ENCODE measurements around the gene DST.

DST gene

DNA sequence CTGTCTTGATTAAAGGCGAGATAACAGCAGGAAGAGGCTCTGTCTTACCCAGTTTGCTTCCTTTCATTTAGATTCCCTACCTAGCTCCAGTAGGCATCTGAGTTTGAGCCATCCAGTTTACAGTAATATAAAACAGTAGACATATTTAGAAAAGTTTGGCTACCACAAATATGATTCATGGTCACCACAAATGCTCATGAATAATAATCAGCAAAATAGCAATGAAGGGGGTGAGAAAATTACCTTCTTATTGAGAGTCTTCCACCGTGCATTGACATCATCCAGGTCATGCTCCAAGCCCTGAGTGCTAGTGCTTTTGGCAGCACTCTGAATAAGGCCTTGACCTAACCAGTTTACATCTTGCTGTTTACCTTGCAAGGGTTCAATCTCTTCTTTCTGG, 106.2 kb downstream of the DST start:
- DNase-seq (ENCODE audit: low spot score) = no peak

DNA sequence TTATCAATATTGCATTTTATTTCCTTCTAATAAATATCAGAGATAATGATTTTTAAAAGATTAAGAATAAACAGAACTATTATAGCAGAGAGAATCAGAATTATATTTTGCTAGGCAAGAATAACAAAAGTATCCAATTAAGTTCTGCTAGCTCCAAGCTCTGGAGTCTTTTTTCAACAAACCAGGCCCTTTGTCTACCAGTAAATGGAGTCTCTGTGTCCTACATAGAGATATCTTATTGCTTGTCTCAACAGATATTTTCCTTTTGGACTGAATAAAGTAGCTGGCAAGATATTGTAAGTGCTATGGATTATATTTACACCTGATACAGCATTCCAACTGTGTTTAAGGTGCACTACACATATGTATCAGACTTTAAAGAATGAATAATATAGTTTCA, 107.1 kb downstream of the DST start:
- no peak for DNase-seq (ENCODE audit: low spot score)

DNA sequence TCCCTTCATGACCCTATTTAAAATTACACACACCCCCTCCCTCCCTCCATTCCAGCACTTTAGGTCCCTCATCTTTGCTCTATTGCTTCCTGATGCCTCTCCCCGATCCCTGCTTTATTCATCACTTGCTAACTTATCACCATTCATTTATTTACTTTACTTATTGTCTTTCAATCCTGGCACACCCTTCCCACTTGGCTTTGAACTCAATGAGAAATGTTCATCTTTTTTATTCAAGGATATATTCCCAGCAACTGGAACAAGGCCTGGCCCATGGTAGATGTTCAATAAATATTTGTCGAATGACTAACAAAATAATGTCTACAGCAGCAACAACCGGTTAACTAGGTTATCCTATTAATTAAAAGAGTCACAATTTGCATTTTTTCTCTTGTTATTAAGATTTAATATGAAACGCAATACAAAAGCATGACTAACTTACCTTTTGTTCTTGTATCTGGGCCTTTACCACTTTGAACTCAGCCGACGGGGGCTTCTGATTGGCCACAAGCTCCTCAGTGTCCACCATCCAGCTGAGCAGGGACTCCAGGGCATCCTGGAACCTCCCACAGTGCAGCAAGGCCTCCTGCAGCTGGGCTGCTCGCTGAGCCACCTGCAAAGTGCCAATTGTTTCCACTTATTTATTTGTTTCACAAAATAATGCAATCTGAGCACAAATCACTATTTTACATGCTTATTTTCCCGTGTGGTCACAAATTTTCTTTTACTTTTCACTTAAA, 107.8 kb downstream of the DST start:
- no peak for DNase-seq (ENCODE audit: low spot score)

DNA sequence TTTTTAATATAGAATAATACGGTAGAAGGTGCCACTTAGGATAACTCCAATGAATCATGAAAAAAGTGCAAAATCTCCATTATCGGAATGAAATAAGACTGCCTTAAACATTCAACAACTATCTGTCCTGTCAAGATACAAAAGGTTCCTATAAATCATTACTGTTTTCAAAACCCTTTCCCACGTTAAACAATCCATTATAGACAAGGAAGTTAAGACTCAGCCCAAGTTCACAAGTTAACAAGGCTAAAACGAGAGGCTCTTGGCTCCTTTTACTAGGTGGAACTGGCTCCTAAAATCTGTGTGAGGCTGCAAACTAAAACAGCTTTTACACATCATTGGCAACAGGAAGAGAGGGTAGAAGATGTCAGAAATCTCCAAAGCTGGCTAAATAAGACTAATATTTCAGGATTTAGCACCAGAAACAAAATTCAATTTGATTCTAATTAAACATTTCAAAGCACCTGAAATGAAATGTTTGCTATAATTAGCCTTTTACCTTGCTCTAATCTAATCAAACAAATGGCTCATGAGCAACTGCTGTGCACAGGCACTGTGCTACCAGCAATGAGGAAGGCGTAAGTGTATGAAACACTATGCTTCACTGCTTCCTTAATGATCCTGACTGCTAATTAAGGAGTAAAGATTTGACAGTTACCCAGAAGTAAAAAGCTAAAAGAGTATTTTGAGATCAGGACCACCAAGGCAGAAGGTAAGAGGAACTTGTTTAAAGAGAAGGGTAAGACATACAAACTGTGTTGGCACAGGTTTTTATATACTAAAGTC, 109.7 kb downstream of the DST start:
- DNase-seq (ENCODE audit: low spot score) = no peak

DNA sequence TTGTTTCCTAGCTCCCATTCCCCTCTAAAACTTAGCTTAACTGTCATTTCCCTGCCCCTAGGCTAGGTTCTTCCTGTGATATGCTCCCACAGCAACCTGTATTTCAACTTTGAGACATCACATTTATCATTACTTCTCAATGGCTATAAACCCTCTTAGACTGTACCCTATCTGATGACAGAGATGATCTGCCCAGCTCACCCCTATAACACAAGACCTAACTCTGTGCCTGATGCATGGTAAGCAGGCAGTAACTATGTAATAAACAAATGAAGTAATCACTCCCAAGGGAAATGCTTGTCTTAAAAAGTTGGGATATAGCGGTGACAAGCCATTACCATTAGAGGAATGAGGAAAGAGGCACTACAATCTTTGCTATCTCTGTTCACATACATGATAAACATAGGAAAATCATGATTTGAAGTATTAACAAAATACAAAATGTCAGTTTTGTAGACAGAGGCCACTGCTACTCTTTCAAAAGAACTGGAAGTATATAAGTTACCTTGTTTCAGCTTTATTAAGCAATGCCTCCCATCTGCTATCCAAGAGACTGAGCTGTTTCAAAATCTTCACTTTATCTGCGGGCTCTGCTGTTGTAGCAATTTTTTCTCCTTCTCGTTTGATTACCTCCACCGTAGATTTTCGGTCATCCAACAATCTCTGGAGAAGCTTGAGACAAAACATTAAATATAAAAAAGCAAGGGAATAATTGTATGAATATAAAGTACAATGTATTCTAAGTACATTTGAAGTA, 110.7 kb downstream of the DST start:
- DNase-seq (ENCODE audit: low spot score) = no peak

DNA sequence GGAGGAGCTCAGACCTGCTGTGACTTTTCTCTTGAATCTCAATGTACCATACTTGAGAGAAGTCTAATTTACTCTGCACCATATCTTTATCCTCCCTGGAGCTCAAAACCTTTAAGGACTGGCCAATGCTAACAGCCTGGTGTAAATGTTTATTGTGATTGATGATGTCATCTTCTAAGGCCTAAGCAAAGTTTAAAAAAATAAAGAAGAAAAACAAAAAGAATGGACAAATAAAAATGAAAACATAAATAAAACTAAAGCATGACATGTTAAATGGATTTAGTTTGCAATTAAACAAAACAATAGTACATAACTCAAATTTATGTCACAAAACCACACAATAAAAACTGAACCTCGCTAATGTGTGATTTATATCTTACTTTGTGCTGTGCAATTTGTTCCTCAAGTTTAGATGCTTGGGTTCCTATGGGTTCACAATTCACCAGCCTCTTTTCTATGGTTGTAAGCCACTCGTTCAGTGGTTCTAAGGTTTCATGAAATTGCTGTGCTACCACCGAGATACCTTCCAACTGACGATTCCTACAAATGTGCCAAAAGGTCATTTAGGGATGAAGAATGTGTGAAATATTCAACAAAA, 113.0 kb downstream of the DST start:
- DNase-seq (ENCODE audit: low spot score) = no peak

DNA sequence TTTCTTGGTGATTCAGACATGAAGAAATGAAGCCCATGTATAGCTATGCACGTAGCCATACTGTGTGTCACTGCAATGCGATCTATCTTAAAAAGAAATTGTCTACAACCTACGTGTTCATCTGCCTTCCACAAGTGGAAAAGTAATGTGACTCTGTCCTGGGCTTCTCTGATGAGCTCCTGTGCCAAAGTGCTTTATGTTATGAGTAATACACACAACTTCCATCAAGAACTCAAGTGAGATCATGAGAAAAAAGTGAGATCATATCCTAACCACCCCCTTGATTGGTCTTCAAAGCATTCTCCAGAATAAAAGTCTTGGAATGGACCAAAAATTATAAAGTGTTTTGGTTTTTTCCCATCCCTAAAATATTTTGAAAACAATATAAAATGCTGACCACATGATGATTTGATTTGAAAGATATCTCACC, 114.3 kb downstream of the DST start:
- DNase-seq (ENCODE audit: low spot score) = peak; percentile 90

DNA sequence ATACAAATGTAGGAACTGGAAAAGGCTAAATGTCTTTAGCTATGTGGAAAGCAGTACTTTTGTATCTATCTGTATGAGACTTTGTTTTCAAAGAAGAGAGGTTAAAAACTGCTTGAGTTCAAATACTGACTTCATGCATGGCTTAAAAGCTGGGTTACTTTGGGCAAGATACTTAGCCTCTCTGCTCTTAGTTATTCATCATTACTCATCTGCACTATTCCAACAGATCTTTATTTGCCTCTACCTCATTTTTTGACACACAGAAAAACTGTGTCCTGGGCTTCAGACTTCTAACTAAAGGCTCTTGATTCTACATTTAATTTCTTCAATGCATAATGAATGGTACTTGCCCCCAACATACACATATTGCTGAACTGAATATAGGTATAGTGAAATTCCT, 114.8 kb downstream of the DST start:
- peak; percentile 41 for DNase-seq (ENCODE audit: low spot score)

DNA sequence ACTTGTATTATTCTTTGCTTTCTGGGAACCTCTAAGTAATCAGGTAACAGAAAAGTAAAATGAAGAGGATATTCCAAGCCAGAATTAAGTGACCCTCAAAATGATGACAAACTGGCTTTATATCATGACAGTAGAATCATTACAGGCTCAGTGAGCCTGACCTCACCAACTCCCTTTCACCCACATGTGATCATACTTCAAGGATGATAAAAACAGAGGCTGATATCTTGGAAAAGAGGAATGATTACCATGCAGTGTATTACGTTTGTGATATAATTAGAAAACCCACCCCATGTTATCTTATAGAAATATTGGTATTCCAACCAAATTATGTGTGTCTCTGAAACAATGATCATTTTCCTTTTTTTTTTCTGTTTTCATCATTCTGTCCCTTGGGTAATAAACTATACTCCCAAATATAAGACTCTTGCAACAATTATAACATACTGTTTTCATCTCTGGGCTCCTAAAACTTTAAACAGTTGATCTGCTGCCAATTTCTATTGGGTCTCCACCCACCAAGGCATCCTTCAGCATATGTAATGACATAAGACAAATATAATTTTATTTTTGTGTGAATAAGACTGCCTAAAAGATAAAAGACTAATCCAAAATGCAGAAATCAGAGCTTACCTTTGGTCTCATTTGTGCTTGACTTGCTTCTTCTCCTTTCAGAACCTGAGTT, 115.7 kb downstream of the DST start:
- no peak for DNase-seq (ENCODE audit: low spot score)

DNA sequence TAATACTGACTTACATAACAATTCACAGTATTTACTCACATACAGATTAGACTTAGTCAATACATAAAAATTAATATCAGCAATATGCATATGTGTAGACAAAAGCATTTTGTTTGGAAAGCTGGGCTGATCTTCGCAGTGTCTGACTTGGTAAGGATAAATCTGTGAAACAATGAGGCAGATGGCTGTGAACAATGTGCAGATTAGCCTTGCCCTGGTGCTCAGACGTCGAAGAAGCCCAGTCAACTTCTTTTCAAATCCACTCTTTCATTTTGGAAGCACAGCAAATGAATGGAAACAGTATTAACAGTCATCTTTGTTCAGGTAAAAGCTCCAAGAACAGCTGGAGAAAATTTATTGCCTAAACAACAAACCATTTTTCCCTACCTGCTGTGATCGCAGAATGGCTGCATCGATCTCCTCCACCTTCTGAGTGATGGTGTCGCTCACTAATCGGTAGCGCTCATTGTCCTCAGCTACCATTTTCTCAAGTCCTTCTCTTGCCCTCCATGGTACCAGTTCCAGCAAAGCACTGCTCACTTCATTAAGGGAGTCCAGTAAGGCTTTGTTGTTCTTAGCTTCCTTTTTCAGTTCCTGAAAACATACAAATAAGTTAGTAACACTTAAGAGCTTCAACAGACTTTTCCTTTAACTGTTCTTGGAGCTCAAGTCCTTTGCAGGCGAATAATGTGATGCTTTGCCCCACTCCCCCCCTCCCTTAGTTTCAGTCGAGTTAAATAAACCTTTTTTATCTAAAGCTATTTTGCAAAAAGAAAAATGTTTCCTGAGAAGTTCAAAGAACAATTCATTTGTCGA, 116.5 kb downstream of the DST start:
- no peak for DNase-seq (ENCODE audit: low spot score)

DNA sequence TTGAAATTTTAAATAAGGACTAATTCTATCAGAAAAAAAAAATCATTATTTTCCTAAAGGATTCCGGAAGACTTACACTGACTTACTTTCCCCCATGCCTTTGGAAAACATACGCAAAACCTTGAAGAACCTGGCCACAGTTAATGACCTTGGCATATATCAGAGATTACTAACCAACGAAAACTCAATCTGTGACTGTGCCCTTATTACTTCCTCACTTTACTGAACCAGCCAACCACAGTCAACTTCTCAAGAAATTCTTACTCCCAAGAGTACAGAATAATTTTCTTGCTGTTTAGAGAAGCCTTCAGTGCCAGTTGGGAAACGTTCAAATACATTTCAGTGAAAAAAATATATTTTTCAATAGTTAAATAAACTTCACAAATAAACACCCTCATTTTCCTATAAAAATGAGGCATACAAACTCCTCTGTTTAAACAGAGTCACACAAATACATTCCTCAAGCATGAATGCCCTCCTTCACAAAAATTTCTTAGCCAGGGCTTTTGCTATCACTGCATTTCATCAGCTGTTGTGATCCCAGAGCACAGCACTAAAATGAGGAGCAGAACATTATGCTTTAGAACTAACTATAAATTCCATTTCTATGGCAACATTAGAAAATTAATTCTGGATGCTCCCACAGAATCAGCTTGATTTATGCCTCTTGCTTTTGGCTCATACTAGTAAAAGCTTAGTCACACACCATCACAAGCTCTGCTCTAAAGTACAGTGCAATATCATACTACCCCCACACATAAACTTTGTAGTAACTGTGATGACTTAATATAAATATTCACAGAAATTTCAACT, 117.6 kb downstream of the DST start:
- no peak for DNase-seq (ENCODE audit: low spot score)

DNA sequence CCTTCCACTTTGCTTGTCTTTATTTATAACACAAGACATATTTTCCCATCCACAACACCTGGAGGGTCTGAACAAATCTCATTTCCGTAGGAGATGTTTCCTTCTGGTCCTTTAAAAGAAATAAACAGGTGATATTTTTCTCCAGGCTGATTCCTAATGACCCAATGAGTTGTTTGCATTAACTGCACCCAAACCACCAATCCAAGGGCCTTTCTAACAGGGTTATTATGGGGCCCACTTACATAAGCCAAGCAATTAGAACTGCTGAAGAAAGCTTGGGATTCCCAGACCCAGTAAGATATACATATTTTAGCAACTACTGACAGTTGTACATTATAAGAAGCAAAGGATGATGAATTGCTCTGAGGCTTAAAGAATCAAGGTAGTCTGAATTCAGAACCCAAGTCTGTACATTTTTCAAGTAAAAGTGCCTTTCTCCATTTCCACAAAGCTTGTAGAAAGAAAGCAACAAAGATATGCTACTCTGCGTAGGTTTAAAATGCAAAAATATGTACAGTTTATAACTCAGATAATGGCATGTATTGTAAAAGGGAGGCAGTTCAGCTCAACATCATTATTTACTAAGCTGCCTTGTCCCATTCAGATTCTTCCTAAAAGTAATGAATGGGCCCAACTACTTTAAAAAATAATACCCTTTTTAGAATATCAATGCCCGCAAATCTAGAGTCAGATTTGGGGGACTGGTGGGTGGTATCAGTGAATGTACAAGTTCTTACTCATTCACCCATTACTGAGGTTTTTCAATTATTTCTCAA, 120.0 kb downstream of the DST start:
- no peak for DNase-seq (ENCODE audit: low spot score)

DNA sequence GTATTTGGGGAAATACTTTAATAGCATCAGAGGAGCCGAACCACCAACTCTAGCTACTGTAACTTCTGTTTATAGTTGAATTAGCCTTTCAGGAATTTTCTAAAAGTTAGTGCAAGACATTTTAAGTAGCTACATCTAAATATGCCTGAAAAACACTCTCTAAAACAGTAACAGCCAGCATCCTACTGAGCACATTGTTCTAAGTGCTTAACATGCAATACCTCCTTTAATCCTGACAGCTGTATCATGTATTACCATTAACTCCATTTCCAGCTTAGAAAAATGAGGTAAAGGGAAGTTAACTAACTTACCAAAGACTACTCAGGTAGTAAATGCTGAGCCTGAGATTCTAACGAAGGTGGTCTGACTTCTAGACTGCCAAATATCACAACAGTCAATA, 120.7 kb downstream of the DST start:
- no peak for DNase-seq (ENCODE audit: low spot score)

DNA sequence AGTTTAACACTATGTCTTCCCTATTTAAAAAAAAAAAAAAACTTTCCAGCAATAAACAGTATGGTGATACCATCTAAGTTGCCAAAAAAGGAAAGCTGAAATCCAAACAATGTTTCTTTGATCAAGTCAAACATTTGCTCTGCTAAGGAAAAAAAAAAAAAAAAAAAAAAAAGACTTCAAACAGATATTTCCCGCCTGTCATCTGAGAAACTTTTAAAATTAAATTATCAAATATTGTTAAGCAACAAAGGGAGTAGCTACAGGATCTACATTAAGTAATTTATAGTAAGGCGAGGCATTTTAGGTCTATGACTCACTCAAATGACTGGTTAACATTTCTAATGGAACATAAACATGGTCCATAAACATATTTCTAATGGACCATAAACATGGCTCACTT, 121.2 kb downstream of the DST start:
- no peak for DNase-seq (ENCODE audit: low spot score)

DNA sequence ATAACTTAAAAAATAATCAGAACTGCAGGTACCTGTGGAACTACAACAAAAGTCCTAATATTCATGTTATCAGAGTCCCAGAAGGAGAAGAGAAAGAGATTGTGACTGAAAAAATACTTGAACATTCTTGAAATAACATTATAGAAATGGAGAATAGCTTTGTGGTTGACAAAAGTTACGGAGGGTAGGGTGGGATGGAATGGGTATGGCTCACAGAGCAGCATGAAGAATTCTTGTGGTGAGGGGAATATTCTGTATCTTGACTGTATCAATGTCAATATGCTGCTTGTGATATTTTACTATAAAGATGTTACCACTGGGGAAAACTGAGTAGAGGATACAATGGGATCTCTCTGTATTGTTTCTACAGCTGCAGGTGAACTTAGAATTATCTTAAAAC, 122.5 kb downstream of the DST start:
- DNase-seq (ENCODE audit: low spot score) = no peak

DNA sequence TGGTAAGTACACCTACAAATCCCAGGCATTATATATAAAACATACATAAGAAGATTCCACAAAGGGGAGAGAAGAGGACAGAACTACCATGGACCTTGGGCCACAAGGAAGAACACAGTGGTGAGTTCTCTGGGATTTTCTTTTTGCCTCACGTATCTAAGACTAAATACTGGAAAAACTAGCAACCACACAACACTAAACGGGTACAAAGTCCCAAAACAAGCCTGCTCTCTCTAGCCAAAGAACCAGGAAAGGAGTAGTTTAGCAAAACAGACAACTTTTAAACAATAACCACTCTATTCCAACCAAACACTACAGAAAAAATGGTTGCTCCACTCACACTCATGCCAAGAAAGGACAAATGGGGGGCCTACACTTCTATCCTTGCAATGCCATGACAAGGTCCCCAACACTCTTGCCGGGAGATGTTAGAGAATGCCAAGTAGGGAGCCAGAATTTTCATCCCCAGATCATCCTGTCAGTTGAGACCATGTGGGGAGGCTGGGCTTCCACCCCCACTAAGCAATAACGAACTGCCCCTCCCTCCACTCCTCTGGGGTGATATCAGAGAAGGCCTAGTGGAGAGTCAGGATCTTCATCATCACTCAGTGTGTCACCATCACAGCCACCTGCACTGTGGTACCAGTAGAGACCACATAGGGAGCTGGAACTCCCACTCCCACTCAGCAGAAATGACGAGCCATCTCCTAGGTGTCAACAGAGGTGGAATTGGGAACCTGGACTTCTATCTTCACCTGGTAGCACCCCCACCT, 123.5 kb downstream of the DST start:
- no peak for DNase-seq (ENCODE audit: low spot score)

DNA sequence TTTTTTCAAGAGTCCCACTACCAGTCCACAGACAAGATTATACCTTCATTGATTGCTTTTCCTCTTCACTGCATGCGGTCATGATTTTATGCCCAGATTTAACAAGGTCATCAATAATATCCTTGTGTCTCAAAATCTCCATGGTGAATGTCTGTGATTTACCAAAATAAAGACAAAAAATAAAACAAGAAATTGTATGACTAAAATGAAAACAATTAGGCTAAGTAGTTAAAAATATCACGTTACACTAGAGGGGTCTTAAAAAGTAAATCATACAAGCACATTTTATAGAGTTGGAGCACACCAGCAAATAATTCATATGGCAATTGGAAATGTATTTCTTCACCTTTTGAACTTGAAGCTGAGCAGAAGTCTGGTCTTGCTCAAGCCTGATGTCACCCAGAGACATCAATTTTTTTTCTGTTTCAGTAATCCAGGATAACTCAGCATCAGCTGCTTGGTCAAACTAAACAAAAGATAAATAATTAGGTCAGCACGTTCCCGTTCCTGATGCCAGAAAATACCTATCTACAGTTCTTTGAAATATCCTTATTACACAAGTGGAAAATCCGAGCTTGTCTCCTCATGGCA, 125.4 kb downstream of the DST start:
- no peak for DNase-seq (ENCODE audit: low spot score)

DNA sequence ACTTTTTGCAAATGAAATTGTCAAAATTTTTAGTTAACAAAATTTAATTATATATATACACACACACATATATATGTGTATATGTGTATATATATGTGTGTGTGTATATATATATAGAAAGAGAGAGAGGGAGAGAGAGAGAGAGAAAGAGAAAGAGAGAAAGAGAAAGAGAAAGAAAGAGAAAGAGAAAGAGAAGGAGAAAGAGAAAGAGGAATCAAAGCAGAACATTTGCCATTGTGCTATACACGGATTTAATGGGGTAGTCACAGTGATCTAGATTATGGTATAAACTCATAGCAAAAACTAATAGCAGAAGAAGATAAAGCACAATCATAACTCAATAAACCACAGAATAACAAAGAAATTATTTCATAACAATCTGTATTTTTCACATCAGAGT, 126.7 kb downstream of the DST start:
- no peak for DNase-seq (ENCODE audit: low spot score)

Measured in RKO (cell line).